T-helper 2 cell (primary cell): ENCODE results near the gene TMEM174.
"Not testable (repeated sequence)": the region's sequence is repeated elsewhere in the genome, so short reads cannot be mapped to it uniquely, and the experiment has no call there.

ENCODE experiments used
- DNase-seq, 5 experiments: peaks; one replicate each; pipeline versions ENCODE4 v3.0.0 to v3.0.0-alpha.2; 2012 to 2022

Gene TMEM174

GRCh38 chr5:73197637-73198257, 24.8 kb downstream of the TMEM174 start:
- no peak for DNase-seq

DNA sequence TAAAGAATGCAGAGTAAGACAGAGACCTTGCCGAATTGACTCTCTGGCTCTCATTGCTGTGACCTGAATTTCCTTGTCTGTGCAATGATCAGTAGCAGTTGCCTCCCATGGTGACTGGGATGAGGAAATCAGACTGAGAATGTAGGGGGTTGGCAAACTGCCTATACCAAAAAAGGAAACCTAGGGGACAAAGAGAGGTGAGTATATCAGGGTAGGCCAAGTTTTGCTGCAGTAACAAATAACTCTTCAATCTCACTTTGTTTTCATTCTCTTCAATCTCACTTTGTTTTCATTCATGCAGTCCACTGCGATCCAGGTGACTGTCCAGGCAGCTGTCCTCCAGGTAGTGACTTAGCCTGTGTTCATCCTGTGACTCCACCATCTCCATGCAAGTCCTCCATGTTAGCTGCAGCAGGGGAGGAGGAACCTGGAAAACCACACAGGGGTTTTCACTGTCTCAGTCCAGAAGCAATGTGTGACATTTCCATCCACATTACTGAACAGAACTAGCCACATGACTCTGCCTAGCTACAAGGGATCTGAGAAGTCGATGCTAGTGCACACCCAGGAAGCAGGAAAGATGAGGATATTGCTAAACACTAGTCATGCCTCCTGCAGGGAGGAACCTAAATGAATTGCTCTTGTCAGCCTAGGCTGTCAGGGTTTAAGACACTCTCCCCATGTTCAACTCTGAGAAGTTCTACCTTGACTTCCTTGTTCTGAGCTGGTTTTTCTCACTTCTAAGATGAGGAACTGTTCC, 26.0 kb downstream of the TMEM174 start:
- DNase-seq: no peak

DNA sequence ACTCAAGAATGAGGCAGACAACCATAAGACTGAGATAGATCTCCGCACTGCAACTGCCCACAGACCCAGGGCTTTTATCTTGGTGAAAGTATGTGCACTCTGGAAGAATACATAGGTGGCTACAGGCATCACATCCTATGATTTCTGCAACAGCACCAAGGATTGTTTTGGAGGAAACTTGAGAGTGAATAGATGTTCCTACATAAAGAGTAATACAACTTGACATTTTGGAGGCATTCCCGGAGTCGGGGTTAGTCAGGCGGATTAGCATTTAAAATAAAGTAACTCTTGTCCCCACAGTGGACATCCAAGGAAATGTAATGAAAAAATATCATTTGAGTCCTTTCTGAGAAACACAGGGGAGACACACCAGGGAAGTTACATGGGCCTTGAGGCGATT, 26.7 kb downstream of the TMEM174 start:
- DNase-seq: no peak

DNA sequence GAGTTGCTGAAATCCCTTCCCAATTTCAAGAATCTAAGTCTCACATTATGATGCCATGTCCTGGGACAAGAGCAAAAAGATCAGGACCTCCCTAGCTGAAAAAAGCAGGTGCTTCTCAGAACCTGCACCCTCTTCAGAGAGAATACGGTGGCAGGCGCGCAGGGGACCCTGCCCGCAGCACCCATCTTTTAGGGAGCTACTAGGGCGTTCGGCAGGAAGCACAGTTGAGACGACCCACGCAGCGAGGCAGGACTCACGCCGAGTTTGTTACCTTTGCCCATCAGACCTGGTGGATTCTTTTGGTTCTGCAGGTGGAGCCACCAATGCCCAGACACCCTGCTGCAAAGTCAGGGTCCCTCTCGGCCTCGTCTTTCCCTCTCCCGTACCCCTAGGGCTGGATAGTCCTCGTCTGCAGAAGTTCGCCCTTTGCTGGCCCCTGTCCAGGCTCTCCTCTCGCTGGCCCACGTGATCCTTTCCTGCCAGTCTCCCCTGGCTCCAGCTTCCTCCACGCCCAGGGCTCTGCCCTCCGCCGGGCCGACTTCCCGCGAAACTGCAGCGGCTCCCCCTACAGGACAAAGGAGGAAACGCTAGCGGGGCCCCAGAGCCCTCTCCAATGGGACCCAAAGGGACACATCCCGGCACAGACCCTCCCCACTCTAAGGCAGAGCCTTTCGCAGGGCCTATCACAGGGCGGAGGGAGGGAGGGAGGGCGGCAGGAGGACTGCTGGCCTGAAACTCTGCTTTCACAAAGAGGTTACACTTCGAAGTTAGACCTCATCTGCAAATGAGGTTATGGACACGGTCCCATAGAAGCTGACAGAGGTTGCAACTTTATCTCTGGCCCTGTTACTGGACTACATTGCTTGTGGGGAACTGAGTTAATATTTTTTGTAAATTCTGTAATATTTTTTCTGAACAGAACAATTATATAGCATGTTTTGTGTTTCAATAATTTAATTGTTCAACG, 28.8 kb downstream of the TMEM174 start:
- DNase-seq: peak; percentile 34 to 54 (median 42)

- DNase-seq: no peak
These were observed 31.3 kb downstream of the TMEM174 start for GRCh38 chr5:73204332-73204731.

DNA sequence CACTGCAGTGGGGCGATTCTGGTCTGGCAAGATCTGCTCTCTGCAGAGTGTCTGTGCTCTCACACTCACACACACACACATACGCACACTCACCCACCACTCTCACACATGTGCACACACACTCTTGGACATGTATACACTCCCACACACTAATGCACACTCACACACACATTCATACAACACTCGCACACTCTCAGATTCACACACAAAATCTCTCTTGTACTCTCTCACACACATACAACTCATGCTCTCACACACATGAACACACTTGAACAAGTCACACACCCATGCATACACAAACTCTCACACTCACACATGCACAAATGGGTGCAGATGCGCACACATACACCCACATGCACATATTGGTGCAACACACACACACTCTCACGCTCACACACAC, 31.7 kb downstream of the TMEM174 start:
- no peak for DNase-seq

GRCh38 chr5:73205305-73205704, 32.3 kb downstream of the TMEM174 start:
- no peak for DNase-seq

GRCh38 chr5:73207239-73207638, 34.2 kb downstream of the TMEM174 start:
- not testable (repeated sequence) for DNase-seq

DNA sequence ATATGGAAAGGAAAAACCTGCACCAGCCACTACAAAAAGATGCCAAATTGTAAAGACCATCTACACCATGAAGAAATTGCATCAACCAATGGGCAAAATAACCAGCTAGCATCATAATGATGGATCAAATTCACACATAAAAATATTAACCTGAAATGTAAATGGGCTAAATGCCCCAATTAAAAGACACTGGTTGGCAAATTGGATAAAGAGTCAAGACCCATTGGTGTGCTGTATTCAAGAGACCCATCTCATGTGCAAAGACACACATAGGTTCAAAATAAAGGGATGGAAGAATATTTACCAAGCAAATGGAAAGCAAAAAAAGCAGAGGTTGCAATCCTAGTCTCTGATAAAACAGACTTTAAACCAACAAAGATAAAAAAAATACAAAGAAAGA, 36.1 kb downstream of the TMEM174 start:
- DNase-seq: not testable (repeated sequence)

- DNase-seq: not testable (repeated sequence)
These were observed 39.7 kb downstream of the TMEM174 start for GRCh38 chr5:73212693-73213092.

DNA sequence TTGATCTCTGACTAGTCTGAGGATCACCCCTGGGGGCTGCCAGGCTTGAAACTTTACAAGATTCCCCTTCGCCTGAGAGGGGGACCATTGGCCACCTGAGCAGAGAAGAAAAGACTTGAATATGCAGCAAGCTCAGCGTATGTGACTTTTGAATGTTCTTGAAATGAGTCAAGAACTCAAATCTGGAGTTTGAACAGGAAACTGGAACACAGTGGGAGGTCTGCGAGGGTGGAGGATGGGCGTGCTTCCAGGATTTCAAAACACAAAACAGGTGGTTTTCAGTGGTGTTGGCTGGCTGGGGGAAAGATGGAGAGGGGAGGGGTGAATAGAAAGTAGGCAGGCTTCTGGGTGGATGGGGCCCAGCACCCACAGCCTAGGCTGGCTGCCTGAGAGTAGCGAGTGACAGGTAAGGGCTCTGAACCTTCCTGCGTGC, 40.6 kb downstream of the TMEM174 start:
- no peak for DNase-seq

- no peak for DNase-seq
These were observed 41.3 kb downstream of the TMEM174 start for GRCh38 chr5:73214306-73214705.

DNA sequence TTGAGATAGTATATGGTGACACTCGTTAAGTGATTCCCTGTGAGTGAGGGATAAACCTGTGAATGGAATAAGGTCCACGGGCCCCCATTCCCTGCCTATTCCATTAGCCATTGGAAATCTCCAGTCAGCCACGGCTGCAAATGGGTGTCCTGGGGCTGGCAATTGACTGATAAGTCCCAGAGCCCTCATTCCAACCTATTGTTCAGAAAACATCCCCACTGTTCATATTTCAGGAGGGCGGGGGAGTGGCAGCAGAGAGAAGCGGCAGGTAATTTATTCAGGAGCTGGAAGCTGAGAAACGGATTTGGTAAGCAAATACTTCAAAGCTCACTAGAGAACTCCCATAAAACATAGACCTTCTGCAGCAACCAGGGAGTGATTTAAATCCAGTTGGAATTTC, 42.0 kb downstream of the TMEM174 start:
- no peak for DNase-seq

DNA sequence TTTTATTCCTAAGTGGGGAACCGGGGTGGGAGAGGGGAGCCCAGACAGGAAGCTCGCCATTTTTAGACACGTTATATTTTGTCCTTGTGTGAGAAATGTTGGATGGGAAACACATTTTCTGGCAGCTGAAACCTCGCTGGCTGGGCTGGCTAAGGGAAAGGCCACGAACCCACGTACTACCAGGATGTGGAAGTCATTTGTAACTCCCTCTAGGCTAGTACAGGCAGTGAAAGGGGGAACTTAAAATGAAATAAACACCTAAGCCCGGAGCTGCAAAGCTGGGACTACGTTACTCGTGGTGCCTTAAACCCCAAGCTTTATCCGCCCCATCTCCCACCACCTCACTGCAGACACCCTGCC, 42.5 kb downstream of the TMEM174 start:
- no peak for DNase-seq

GRCh38 chr5:73215891-73216610, 43.1 kb downstream of the TMEM174 start:
- DNase-seq: peak in 4 of 5 experiments; percentile 39 to 61 (median 41)

DNA sequence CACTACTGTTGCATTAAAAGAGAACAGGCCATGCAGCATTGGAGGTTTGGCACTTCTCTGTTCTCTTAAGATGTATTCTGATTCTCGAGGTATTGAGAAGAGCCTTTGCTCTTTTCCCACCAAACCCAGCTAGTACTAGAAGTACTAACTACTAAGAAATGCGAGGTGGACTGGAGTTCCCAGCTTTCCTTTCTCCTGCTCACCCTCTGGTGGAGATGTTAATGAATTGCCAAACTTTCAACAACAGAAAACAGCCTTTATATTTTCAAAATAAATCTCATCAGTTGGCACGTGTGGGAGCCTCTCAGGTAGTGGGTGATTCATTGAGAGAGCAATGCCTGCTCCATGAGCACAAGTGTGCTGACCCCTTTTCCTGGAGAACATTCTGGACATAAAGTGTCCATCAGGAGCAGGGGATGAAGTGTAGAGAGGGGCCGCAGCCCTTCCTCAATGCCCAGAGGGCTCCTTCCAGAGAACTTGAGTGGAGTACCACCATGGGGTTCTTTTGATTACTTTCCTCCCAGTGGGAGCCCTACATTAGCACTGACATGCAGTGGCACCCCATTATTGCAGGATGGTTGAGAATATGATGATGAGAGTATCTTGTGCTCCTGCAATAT, 45.7 kb downstream of the TMEM174 start:
- DNase-seq: no peak

- DNase-seq: peak in 2 of 5 experiments; percentile 48 to 54
These were observed 46.3 kb downstream of the TMEM174 start for GRCh38 chr5:73219336-73219735.

DNA sequence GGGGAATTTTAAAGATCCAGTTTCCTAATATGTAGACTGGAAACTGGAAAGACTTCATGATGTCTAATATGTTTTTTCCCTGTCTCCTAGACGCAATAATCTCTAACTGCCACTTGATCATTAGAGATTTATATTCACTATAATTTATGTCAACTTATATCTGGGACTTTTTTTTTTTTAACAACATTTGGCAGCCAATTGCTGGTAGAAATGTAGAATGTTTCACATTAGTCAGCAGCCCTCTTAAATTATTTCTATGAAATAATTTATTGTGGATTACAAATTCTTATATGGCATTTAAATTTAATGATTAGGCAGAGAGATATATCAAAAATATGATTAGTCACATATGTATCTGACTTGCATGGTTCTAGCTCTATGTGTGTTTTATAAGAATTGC, 48.2 kb downstream of the TMEM174 start:
- DNase-seq: no peak

DNA sequence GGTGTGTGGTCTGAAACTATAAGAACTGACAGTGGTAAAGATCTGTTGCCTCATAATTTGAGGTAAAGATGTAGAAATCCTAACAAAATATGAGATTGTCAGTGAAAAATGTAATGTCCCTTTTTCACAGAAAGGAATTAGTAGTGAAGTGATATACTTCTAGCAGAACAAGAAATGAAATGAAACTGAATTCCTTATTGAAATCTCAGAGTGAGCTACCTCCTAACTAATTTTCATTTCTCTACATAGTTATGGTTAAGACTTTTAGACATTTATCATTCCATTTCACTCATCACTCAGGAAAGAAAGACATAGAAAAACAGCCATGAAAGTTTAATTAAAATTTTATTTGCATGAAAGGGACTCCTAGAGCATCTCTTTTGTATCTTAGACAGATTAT, 48.7 kb downstream of the TMEM174 start:
- no peak for DNase-seq

GRCh38 chr5:73222173-73222572, 49.2 kb downstream of the TMEM174 start:
- DNase-seq: no peak
